Brain microvascular endothelial cell (primary cell): ENCODE results near the gene MSH5.

Source experiments
- DNase-seq: peaks from one replicate; pipeline ENCODE4 v3.0.0-alpha.2; 2020
- H3K27ac ChIP-seq: fragments of 250-450 bp; sonication (Bioruptor Pico); 2 replicates; pipeline ENCODE4 v1.5.1; 2020; ENCODE audit warnings: mild to moderate bottlenecking, moderate library complexity
- H3K27me3 ChIP-seq: fragments of 250-450 bp; sonication (Bioruptor Pico); replicated peaks from 2 replicates; pipeline ENCODE4 v1.5.1; 2020; ENCODE audit warnings: mild to moderate bottlenecking
- H3K36me3 ChIP-seq: fragments of 250-450 bp; sonication (Bioruptor Pico); replicated peaks from 2 replicates; pipeline ENCODE4 v1.5.1; 2020; ENCODE audit warnings: mild to moderate bottlenecking
- H3K4me3 ChIP-seq: 2 replicates; pipeline ENCODE4 v1.5.1; 2011; ENCODE audit warnings: low read depth, mild to moderate bottlenecking, control low read depth, low read length, moderate library complexity
- CTCF ChIP-seq: IDR thresholded peaks from 2 replicates; pipeline ENCODE4 v1.5.1; 2011; ENCODE audit warnings: low read depth, mild to moderate bottlenecking, moderate library complexity, low read length, control low read depth, inconsistent platforms; ENCODE audit errors: missing control alignments
- in situ Hi-C: cut with HindIII; loops from 2 replicates; pipeline ENCODE4 v1.10.0; 2017; ENCODE audit warnings: low sequenced_read_pairs, low pct_ligation_motif_present

Gene MSH5

DNA sequence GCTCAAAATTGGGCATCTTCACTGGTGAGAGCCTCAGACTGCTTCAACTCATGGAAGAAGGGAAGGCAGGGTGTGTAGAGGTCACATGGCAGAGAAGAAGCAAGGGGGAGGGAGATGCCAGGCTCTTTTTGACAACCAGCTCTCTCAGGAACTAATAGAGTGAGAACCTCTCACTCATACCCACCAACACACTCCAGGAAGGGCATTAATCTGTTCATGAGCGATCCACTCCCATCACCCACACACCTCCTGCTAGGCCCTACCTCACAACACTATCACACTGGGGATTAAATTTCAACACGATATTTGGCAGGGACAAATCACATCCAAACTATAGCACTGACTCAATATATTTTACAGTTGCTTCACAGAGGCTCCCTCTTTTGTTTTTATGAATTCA, 2.0 kb downstream of the MSH5 start:
- no peak for DNase-seq
- H3K27me3 ChIP-seq, result no peaks in the 10 kb centered on the region
- no peak overlapping the region for H3K27ac ChIP-seq
- TF ChIP-seq CTCF, result no peak
- in situ Hi-C loops, result no loop called here
- peaks cover 3% of the 10 kb centered on the region for H3K36me3 ChIP-seq
- no peak overlapping the region for H3K4me3 ChIP-seq

GRCh38 chr6:31742894-31743293, 3.1 kb downstream of the MSH5 start:
- Histone ChIP-seq H3K27ac (no peak overlapping the region), H3K4me3 (no peak overlapping the region), H3K36me3 (peaks cover 3% of the 10 kb centered on the region), H3K27me3 (no peaks in the 10 kb centered on the region)
- in situ Hi-C loops, result no loop called here
- no peak for TF ChIP-seq CTCF
- DNase-seq, result no peak

DNA sequence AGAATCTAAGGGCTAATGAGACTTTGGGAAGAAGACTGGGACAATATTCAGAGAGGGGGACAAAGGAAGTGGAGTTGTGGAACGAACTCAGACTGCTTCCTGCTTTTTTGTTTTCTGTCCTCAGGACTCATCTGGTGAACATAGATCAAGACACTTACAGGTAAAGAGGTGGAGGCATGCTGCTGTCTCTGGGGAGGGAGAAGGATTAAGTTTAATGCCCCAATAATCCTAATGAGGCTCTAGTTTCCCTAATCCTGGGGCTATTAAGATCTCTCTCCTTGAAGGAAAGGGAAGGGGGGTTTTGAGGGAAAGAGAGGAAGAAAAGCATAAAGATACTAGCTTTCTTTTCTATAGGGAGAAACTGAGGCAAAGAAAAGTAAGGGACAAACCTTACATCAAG, 4.6 kb downstream of the MSH5 start:
- no peak for DNase-seq
- Histone ChIP-seq H3K27ac (no peak overlapping the region), H3K4me3 (no peak overlapping the region), H3K27me3 (no peaks in the 10 kb centered on the region), H3K36me3 (peaks cover 3% of the 10 kb centered on the region)
- TF ChIP-seq CTCF, result no peak
- in situ Hi-C loops, result no loop called here

DNA sequence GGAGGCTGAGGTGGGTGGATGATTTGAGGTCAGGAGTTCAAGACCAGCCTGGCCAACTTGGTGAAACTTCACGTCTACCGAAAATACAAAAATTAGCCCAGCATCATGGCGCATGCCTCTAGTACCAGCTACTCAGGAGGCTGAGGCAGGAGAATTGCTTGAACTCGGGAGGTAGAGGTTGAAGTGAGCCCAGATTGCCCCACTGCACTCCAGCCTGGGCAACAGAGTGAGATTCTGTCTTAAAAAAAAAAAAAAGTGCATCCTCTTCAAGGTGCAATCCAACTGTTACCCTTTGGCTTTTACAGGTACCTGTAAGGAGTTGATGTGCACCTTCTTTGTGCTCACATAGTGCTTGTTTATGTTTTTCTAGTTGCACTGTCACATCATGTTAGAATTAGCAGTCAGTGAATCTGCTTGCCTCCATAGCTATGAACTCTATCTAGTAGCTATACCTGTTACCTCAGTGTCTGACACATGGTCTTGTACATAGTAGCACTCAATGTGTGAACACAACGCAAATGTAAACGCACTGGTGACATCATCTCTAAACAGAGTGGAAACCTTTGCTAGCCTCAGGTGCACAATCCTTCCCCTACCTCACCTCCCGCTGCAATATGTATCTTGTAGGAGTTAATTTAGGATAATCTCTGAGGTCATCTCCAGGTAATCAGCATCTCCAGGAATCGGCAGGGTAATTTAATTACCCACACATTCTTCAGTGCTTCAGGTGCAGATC, 9.7 kb downstream of the MSH5 start:
- in situ Hi-C loops, result no loop called here
- no peak for TF ChIP-seq CTCF
- Histone ChIP-seq H3K27me3 (no peaks in the 10 kb centered on the region), H3K36me3 (no peaks in the 10 kb centered on the region), H3K27ac (no peak overlapping the region), H3K4me3 (no peak overlapping the region)
- no peak for DNase-seq

DNA sequence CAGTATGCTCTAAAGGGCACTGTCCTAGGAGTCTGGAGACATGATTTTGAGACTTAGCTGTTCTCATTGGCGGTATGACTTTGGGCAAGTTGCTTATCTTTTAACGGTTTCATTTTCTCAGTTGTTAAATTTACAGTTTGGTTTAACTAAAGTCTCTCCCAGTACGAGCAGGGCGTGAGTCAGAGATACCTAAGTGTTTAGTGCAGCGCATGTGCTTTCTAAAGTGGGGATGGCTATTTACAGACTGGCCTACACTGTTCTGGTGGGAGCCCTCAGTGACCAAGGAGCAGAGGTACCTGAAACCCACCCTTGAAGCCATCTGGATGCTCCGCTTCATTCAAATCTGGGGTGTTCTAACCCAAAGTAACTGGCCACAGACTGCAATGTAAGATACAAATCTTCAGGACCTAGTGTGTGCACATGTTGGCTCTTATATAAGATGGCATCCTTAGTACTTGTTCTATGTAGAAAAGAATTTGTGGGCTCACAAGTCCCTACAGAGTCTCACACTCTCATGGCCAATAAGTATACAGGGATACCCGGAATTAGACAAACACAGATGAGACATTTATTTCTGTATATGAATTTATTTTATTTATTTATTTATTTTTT, 10.7 kb downstream of the MSH5 start:
- TF ChIP-seq CTCF, result no peak
- H3K27me3 ChIP-seq, result no peaks in the 10 kb centered on the region
- no peak overlapping the region for H3K27ac ChIP-seq
- H3K36me3 ChIP-seq, result no peaks in the 10 kb centered on the region
- H3K4me3 ChIP-seq, result no peak overlapping the region
- in situ Hi-C loops, result no loop called here
- no peak for DNase-seq

DNA sequence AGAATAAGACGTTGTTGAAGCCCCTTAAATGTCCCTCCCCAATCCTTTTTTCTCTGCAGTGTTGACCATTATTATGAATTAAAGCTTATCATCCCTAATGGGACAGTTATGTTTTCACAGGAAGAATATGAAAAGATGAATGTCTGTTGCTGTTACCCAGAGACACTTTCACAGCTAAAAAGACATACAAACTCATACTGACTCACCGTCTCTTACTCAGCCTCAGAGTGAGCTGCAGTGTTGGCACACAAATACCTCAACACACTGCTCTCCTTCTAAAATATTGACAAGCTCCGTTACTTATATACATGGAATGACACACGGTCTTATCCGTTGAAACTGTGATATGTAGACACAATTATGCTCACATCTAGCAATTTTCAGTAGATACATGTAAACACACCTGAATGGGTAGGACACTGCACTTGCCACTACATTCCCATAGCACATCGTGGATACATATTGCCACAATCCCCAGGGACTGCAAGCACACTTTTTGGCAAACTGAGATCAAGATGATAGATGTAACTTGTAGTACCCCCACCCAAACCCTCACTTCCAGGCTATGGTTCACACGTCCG, 13.0 kb downstream of the MSH5 start:
- TF ChIP-seq CTCF, result no peak
- H3K27ac ChIP-seq, result peak overlapping the region; percentile 77
- DNase-seq, result peak; percentile 85
- in situ Hi-C loops, result no loop called here
- H3K36me3 ChIP-seq, result no peaks in the 10 kb centered on the region
- no peak overlapping the region for H3K4me3 ChIP-seq
- no peaks in the 10 kb centered on the region for H3K27me3 ChIP-seq
